ENCODE results near the gene LONP2.

The LONP2 gene

GRCh38 chr16:48274476-48274875 lies 30.4 kb downstream of the LONP2 start:
- no peak for TF ChIP-seq CTCF (IDR thresholded peaks at IDR 0.05; ENCODE audit: control insufficient read depth, extremely low read depth, insufficient read depth)
- H3K4me3 ChIP-seq (ENCODE audit: low read depth, low read length) = no peak overlapping the region
- DNase-seq (ENCODE audit: low read depth) = no peak

GRCh38 chr16:48276102-48276501 lies 32.0 kb downstream of the LONP2 start:
- no peak overlapping the region for H3K4me3 ChIP-seq (ENCODE audit: low read depth, low read length)
- TF ChIP-seq CTCF (IDR thresholded peaks at IDR 0.05; ENCODE audit: control insufficient read depth, extremely low read depth, insufficient read depth) = no peak
- DNase-seq (ENCODE audit: low read depth) = no peak

- no peak for DNase-seq (ENCODE audit: low read depth)
- no peak overlapping the region for H3K4me3 ChIP-seq (ENCODE audit: low read depth, low read length)
- TF ChIP-seq CTCF (IDR thresholded peaks at IDR 0.05; ENCODE audit: control insufficient read depth, extremely low read depth, insufficient read depth) = no peak
Measured at GRCh38 chr16:48277158-48277557, 33.1 kb downstream of the LONP2 start.

GRCh38 chr16:48279199-48279598 lies 35.1 kb downstream of the LONP2 start:
- H3K4me3 ChIP-seq (ENCODE audit: low read depth, low read length) = no peak overlapping the region
- TF ChIP-seq CTCF (IDR thresholded peaks at IDR 0.05; ENCODE audit: control insufficient read depth, extremely low read depth, insufficient read depth) = no peak
- DNase-seq (ENCODE audit: low read depth) = no peak

- no peak for TF ChIP-seq CTCF (IDR thresholded peaks at IDR 0.05; ENCODE audit: control insufficient read depth, extremely low read depth, insufficient read depth)
- H3K4me3 ChIP-seq (ENCODE audit: low read depth, low read length) = no peak overlapping the region
- no peak for DNase-seq (ENCODE audit: low read depth)
Measured at GRCh38 chr16:48280546-48280945, 36.4 kb downstream of the LONP2 start.

- no peak for TF ChIP-seq CTCF (IDR thresholded peaks at IDR 0.05; ENCODE audit: control insufficient read depth, extremely low read depth, insufficient read depth)
- DNase-seq (ENCODE audit: low read depth) = no peak
- no peak overlapping the region for H3K4me3 ChIP-seq (ENCODE audit: low read depth, low read length)
Measured at GRCh38 chr16:48282636-48283263, 38.6 kb downstream of the LONP2 start.

GRCh38 chr16:48284772-48285409 lies 40.8 kb downstream of the LONP2 start:
- DNase-seq (ENCODE audit: low read depth) = no peak
- 0 out of 2 replicates have a peak, but pooled peaks have one; percentile 13 for TF ChIP-seq CTCF (IDR thresholded peaks at IDR 0.05; ENCODE audit: control insufficient read depth, extremely low read depth, insufficient read depth)
- peak overlapping the region; percentile 17 for H3K4me3 ChIP-seq (ENCODE audit: low read depth, low read length)
